Thyroid gland (tissue), 4 donors: ENCODE results near the gene ULK4. TPM values are rescaled to one million over a fixed set of nuclear protein-coding genes. Genes with fewer than 3 reads are reported as not detected.
"Not testable (repeated sequence)": the region's sequence is repeated elsewhere in the genome, so short reads cannot be mapped to it uniquely, and the experiment has no call there.

ENCODE experiments used
- DNase-seq, 2 donors: peaks; one replicate each; pipeline ENCODE4 v3.0.0-alpha.2; 2019
- H3K27ac ChIP-seq, 3 donors: fragments of 200-600 bp; sonication (generic); 1 replicate in 2 of 3; 2 replicates in 1 of 3; pipeline ENCODE4 v1.5.1; 2016 to 2019; ENCODE audit warnings: mild to moderate bottlenecking in 1 of 3, moderate library complexity in 1 of 3
- H3K27me3 ChIP-seq: fragments of 200-600 bp; sonication (generic); one replicate; pipeline ENCODE4 v1.5.1; 2019
- H3K36me3 ChIP-seq, 2 donors: fragments of 200-600 bp; sonication (generic); one replicate each; pipeline ENCODE4 v1.5.1; 2016 to 2019
- H3K4me1 ChIP-seq, 2 donors: fragments of 200-600 bp; sonication (generic); one replicate each; pipeline ENCODE4 v1.5.1; 2017 to 2019
- H3K4me3 ChIP-seq, 3 donors: fragments of 200-600 bp; sonication (generic); replicated peaks in 1 of 3; 1 replicate in 2 of 3; 2 replicates in 1 of 3; pipeline ENCODE4 v1.5.1; 2016; ENCODE audit warnings: mild to moderate bottlenecking in 1 of 3
- H3K9me3 ChIP-seq: fragments of 200-600 bp; sonication (generic); one replicate; pipeline ENCODE4 v1.5.1; 2017
- POLR2A ChIP-seq, 2 donors: fragments of 450-650 bp; IDR thresholded peaks; one replicate each; pipeline ENCODE4 v1.6.1; 2017; ENCODE audit warnings: antibody characterized with exemption in 2 of 2, mild to moderate bottlenecking in 2 of 2, moderate library complexity in 1 of 2
- WGBS, 2 donors: methylation state at CpG; one replicate each; pipeline ENCODE4 v1.1.5; 2017; 5-methylcytosine and 5-hydroxymethylcytosine counted together
- intact Hi-C: fragments of 100-400 bp; cut with DNase I; formaldehyde crosslinking; loops from one replicate; pipeline ENCODE4 v1.15.1; 2023
- total RNA-seq, 4 donors: library from RNA; depleted of rRNA; stranded (reverse); fragments of >200 nt; gene quantifications; one replicate each; pipeline ENCODE4 v1.2.3, GENCODE V29; 2016
- TF ChIP-seq, protein P1 (sequence below), 6 experiments: fragments of 200-600 bp in 3 of 6; fragments of 450-650 bp in 3 of 6; sonication (generic) in 3 of 6; IDR thresholded peaks; one replicate each; pipeline ENCODE4 v1.5.1; 2016 to 2019; ENCODE audit warnings: antibody characterized with exemption in 6 of 6, mild to moderate bottlenecking in 2 of 6, inconsistent platforms in 1 of 6, moderate library complexity in 1 of 6

ULK4 gene
- total RNA-seq, 4 donors from 2014 or later: 18.7 to 58.2 (median 43.3) TPM

DNA sequence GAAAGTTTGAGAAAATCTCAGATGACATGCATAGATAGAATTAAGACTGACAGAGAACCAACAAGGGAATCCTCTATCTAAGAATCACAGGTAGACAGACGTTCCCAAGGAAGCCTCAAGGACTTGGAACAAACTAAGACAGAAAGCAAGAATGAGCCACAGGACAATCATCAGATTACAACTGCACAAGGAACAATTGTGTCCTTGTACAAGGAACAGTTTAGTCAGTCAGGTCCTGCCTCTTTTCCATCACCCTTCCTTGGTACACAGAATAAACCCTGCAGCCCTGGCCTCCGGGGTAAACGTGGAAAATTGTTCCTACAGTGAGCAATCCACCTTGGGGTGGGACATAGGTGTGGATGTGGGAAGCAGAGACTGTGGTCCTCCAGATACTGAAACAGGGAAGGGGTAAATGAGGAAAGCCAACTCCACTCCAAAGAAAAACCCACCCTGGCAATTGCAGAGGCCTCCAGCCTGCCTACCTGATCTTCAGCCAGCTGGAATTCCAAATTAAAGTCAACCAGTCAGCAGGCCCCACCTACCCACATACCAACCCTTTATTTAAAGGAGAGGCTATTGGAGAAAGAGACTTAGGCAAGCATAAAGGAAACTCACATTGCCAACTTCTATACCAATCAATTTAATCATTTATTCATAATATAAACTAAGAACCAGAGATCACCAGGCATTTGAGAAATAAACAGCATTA, 73.4 kb downstream of the ULK4 start:
- no peak for DNase-seq
- WGBS, 2 donors: 43 to 52% methylated on average over 3 of the region's 3 CpGs
- Histone ChIP-seq H3K4me1 (no peaks in the 10 kb centered on the region), H3K4me3 (no peak overlapping the region), H3K27ac (no peak overlapping the region), H3K27me3 (no peaks in the 10 kb centered on the region), H3K36me3 (no peaks in the 10 kb centered on the region), H3K9me3 (no peaks in the 10 kb centered on the region)
- no peak for TF ChIP-seq POLR2A (IDR thresholded peaks at IDR 0.05)
- TF ChIP-seq, protein P1, sequence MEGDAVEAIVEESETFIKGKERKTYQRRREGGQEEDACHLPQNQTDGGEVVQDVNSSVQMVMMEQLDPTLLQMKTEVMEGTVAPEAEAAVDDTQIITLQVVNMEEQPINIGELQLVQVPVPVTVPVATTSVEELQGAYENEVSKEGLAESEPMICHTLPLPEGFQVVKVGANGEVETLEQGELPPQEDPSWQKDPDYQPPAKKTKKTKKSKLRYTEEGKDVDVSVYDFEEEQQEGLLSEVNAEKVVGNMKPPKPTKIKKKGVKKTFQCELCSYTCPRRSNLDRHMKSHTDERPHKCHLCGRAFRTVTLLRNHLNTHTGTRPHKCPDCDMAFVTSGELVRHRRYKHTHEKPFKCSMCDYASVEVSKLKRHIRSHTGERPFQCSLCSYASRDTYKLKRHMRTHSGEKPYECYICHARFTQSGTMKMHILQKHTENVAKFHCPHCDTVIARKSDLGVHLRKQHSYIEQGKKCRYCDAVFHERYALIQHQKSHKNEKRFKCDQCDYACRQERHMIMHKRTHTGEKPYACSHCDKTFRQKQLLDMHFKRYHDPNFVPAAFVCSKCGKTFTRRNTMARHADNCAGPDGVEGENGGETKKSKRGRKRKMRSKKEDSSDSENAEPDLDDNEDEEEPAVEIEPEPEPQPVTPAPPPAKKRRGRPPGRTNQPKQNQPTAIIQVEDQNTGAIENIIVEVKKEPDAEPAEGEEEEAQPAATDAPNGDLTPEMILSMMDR (IDR thresholded peaks at IDR 0.05): no peak
- intact Hi-C loops: loop anchor here (10.0 kb wide), 1 partner anchor 1564 kb away; no protein-coding TSS in a partner anchor

DNA sequence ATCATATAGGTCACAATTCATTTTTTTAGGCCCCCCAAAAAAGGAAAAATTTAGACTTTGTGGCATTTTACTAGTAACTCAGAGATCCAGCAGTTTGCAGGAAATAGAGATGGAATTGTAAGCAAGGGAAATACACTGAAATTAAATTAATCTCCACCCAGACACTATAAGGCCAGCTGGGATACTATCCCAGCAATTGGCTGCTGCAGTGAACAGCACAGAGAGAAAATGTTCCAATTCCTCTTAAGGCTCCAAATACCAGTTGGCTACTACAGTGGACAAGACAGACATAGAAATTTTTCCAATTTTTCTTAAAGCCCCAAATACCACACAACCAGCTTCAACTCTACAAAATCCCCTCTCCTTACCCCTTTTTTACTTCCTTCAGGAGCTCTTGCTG, 78.9 kb downstream of the ULK4 start:
- H3K36me3 ChIP-seq: no peaks in the 10 kb centered on the region
- TF ChIP-seq POLR2A (IDR thresholded peaks at IDR 0.05): no peak
- TF ChIP-seq, protein P1 (IDR thresholded peaks at IDR 0.05): no peak
- no peak overlapping the region for H3K27ac ChIP-seq
- no peak for DNase-seq
- no peaks in the 10 kb centered on the region for H3K4me1 ChIP-seq
- H3K9me3 ChIP-seq: no peaks in the 10 kb centered on the region
- intact Hi-C loops: loop anchor here (5.0 to 10.0 kb wide), 2 partner anchors 1301 to 1558 kb away; no protein-coding TSS in a partner anchor
- no peak overlapping the region for H3K4me3 ChIP-seq
- no peaks in the 10 kb centered on the region for H3K27me3 ChIP-seq

DNA sequence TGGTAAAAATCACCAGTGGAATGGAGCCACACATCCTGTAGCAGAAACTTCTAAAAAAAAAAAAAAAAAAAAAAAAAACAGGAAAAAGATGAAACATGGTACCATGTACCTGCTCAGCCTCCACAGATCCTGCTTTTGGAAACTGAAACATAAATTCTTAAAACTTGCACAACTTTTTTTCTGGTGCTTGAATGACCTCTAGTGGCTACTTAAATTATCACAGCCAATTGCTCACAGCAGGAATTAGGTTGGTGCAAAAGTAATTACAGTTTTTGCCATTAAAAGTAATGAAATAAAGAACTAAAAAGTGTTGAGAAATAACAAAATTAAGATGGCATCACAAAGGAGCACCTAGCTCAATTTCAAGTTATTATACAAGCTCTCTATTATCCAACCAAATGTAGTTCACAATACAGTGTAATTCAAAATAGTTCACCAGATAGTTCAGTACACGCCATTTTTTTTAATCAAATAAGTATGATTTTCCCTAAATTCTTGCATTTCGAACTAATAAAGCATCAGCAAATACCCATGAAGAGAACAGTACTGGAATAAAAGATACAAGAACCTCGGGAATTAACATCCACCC, 80.6 kb downstream of the ULK4 start:
- no peaks in the 10 kb centered on the region for H3K27me3 ChIP-seq
- no peaks in the 10 kb centered on the region for H3K36me3 ChIP-seq
- no peak for TF ChIP-seq POLR2A (IDR thresholded peaks at IDR 0.05)
- TF ChIP-seq, protein P1 (IDR thresholded peaks at IDR 0.05): peak; percentile 50 to 86 (median 60)
- H3K4me1 ChIP-seq: peaks cover 4 to 7% of the 10 kb centered on the region in 2 donors
- WGBS, 2 donors: 55 to 58% methylated on average over 3 of the region's 3 CpGs
- no peak for DNase-seq
- intact Hi-C loops: loop anchor here (5.0 to 10.0 kb wide), 2 partner anchors 1299 to 1557 kb away; no protein-coding TSS in a partner anchor
- no peak overlapping the region for H3K4me3 ChIP-seq
- no peak overlapping the region for H3K27ac ChIP-seq
- no peaks in the 10 kb centered on the region for H3K9me3 ChIP-seq

DNA sequence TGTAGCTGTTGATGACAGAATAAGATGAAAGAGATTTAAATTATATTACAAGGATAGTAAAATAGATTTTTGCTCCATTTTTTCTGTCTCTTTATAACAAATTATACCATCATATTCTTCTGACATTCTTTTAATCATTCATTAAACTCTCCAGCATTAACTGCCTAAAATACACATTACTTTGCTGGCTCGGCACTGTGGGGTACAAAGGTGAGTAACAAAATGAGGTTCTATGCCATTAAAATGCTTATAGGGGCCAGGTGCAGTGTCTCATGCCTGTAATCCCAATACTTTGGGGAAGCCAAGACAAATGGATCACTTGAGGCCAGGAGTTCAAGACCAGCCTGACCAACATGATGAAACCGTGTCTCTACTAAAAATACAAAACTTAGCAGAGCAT, 81.5 kb downstream of the ULK4 start:
- no peak for DNase-seq
- TF ChIP-seq, protein P1 (IDR thresholded peaks at IDR 0.05): no peak
- no peak for TF ChIP-seq POLR2A (IDR thresholded peaks at IDR 0.05)
- Histone ChIP-seq H3K27ac (no peak overlapping the region), H3K9me3 (no peaks in the 10 kb centered on the region), H3K36me3 (no peaks in the 10 kb centered on the region), H3K4me1 (peaks cover 9 to 12% of the 10 kb centered on the region in 2 donors), H3K27me3 (no peaks in the 10 kb centered on the region), H3K4me3 (no peak overlapping the region)
- intact Hi-C loops: loop anchor here (5.0 to 10.0 kb wide), 2 partner anchors 1298 to 1556 kb away; no protein-coding TSS in a partner anchor
- 56 to 64% methylated on average over 2 of the region's 2 CpGs for WGBS, 2 donors

DNA sequence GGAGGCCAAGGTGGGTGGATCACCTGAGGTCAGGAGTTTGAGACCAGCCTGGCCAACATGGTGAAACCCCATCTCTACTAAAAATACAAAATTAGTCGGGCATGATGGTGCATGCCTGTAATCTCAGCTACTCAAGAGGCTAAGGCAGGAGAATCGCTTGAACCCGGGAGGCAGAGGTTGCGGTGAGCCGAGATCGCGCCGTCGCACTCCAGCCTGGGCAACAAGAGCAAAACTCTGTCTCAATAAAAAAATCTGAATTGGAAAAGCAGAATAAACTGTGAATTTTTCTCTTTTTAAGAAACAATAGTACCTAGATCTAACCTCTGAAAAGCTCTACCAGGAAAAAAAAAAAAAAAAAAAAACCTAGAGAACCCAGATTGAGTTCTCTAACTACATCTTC, 84.2 kb downstream of the ULK4 start:
- intact Hi-C loops, H3K9me3 ChIP-seq, DNase-seq, H3K4me3 ChIP-seq, H3K27me3 ChIP-seq, H3K36me3 ChIP-seq: not testable (repeated sequence)
- WGBS, 2 donors: 83 to 87% methylated on average over 9 of the region's 9 CpGs
- peak overlapping the region in 1 of 3 donors; percentile 29 for H3K27ac ChIP-seq
- H3K4me1 ChIP-seq: peaks cover 16 to 21% of the 10 kb centered on the region in 2 donors
